GM19351 (cell line): ENCODE data around the gene SOBP.
"Not testable (repeated sequence)": the region's sequence is repeated elsewhere in the genome, so short reads cannot be mapped to it uniquely, and the experiment has no call there.

Experiments used
- ATAC-seq: cut with Tn5 transposase; IDR thresholded peaks from one replicate; pipeline ENCODE4 v1.9.1; 2021; ENCODE audit warnings: mild to moderate bottlenecking, moderate library complexity; ENCODE audit not compliant: unreplicated experiment

Gene SOBP

DNA sequence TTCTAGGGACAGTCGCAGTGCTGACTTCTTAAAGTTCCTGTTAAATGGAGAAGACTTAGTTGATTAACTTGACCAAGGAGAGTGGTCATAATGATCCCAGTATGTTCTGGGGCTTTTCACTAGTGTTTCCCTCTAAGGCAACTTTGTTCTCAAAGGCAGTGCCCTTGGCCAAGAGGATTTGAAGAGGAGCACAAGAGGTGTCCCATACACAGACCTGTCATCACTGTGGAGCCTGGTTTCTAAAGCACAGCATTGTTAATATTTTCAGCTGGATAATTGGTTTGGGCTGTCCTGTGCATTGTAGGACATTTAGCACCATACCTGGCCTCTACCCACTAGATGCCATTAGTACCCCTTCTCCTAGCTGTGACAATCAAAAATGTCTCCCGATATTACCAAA, 30.8 kb downstream of the SOBP start:
- not testable (repeated sequence) for ATAC-seq

DNA sequence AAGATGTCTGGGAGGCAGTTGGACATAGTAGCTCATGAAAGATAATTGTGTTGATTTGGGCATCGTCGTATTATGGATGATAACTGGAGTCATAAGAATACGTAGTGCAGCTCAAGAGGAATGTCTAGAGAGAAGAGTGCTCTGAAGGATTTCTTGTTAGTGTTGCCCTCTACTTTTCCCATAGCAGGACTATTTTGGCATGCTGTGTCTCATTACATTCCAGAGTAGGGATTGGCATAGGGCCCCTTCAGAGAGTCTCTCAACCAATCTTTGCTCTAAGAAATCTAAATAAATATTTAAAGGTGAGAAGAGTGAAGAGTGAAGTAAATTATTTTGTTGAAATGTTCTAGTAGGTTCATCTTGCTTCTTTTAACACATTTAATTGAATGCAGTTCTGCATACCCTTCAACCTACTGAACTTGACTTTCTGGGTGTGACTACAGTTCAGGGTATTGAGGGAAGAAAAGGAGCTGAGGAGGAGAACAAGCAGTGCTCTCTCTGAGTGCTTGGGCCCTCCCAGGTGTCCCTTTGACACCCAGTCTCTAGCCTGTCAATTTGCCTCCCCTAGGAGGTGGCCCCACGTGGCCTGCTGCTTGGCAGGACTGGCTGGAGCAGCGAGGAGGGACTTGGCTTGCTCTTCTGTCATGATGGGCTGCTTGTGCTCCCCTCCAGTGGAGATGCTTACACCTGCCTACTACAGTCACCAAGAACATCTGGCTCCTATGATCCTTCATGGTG, 33.3 kb downstream of the SOBP start:
- no peak for ATAC-seq

DNA sequence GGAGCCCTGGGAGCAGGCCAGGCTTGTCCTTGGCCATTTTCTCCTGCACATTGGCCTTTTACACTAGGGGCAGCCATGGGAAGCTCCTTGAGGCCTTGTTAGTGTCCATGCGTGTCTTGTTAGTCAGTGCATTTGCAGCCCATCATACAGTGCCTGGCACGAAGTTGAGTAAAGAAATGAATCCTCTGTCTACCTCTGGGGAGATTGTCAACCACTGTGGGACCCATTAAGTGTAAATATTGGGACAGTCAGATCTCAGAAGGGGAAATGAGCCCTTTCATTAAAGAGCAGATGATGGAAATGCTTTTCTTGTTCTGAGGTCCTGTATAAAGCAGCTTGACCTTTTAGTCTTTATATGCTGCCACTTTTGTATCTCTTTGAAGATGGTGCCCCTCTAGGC, 33.9 kb downstream of the SOBP start:
- ATAC-seq: no peak

DNA sequence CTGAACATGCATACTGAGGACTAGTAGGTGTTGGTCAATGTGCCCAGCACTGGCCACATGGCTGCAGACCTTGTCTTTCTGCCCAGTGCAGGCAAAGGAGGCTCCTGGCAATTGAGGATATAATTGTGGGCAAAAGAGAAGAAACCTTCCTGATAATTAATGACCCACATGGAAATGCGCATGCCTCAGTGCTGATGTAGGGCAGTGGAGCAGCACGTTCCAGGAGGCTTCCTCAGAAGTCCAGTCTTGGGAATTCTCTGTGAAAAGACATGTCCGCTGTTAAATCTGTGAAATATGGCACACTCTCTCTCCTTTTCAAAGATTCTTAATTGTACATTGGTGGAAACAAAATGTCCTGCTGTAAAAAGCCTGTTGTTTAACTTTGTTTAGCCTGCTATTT, 34.7 kb downstream of the SOBP start:
- no peak for ATAC-seq

DNA sequence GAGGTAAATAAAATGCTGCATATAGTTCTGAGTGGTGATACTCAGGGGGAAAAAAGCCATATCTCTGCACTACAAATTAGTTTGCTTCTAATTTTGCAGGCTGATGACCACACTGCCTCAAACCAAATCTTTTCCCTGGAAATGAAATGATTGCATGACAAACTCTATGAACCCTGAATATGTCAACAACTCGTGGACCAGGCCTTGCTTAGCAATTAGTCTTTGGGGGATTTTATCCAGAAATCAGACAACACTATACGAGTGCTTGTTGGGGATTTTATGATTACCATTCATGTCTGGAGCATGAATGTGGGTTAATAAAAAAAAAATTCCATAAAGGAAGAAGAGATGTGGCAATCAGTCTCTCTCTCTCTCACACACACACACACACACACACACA, 42.0 kb downstream of the SOBP start:
- no peak for ATAC-seq

DNA sequence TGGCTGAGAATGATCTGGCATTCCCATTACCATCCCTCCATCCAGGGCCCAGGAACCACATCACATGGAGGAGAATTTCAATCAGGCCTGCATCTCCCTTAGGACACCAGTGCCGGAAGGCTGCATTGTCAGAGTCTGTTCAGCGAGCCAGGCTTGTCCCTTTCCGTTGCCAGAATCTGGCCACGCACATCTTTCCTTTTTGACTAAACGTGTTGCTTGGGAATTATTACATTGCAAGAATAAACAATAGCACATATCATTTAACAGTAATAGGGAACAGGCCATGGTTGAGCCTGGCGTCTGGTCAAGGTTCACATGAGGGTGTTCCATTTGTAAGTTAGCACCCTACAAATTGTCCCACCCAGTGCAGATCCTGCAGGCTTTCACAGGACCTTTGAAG, 42.8 kb downstream of the SOBP start:
- ATAC-seq: no peak

DNA sequence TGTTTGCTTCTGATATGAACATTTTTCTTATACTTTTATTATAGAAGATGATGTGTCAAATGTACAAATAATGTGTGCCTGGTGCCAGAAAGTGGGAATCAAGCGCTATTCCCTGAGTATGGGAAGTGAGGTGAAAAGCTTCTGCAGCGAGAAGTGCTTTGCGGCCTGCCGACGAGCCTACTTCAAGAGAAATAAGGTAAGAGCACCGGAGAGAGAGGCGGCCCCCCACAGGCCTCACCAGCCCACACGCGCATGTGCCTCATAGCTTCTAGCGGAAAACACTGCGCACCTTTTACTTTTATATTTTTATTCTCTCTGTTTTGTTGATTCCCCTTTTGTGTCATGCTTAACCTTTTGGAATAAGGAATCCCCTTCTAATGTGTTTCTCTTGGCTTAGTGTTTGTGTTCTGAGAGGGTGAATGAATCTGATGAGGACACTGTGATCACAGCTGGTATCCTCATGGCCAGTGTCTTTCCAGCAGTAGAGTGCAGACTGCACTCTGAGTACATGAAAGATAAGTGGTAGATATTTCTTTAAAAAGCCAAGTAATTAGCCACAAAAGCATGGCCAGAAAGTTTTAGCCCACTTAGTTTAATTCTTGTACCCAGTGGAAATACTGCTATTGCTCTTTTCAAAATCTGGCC, 43.6 kb downstream of the SOBP start:
- no peak for ATAC-seq

DNA sequence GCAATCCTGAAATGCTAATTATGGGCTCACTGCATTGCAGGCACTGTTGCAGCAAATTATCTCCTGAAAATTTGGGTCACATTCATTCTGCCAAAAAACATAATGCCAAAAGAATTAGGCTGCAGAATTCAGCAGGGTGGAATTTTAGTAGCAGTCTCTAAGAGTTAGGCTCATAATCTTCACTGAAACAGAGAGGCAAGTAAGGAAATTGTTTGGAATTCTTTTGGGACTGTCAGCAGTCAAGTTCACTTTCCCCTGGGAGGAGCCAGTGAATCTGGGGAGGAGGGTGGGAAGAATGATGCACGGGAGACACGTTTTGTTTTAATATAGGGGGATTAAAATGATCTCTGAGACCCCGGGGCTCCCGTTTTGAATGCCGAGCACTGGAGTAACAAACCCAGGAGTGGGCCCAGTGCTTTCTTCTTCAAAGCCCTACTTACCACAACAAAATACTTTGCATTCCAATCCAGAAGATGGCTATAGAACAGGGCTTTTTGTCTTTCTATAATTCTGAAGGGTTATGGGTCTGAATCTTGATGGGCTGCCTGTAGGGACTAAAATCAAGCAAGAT, 44.7 kb downstream of the SOBP start:
- no peak for ATAC-seq

DNA sequence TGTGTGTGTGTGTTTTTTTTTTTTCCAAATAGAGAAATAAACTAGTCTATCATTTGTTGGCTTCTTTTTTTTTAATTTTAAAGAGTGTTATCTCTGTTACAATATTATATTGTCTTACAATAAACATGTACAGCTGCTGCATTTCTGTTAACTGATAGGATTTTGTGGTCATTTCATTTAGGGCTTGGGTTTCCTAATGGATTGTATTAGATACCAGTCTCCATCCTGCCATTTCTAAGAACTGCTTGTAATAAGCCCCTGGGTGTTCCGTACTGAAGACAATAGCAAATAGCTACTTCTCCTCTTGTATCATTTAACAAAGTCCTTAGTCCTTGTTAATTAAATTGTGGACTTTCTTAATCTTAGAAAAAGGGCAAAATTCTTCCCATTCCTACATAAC, 45.7 kb downstream of the SOBP start:
- no peak for ATAC-seq

DNA sequence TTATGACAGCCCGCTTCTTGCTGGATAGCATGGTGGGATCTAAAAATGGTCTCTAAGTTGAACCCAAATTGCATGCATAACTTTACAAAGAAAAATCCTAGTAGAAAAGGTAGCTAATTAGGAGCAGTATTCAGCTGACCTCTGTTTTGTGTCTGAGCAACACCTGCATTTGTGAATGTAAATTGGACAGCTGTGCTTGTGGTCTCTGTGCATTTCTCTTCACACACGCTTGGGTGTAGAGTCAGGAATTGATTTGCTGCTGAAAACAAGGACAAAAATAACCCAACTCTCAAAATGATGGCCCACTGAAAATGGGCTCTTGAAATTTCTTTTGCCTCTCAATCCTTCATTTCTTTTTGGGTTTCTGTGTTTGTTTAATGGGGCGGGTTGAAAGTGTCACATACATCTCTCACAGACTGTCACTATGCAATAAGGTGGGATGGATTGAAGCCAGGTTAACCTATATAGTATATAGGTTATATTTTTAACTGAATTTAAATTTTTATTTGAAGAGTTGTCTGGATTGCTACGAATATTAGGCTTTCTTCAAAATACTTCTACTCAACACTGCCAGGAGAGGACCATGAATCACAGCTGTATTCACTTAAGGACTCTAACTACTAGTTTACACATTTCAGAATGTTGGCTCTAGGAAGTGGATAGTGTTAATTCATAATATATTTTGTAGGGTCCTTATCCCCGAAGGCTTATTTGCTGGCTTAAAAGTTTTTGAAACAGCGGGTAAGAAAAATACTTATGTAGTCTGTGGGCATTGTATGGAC, 46.5 kb downstream of the SOBP start:
- ATAC-seq: peak; percentile 56

DNA sequence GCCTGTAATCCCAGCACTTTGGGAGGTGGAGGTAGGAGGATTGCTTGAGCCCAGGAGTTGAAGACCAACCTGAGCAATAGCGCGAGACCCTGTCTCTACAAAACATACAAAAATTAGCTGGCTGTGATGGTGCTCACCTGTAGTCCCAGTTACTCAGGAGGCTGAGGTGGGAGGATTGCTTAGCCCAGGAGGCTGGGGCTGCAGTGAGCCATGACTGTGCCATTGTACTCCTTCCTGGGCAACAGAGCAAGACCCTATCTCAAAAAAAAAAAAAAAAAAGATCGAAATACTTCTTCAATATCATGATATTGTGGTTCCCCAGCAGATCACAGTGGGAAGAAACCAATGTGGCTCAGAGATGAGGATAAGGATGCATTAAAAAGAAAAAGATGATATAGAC, 47.6 kb downstream of the SOBP start:
- no peak for ATAC-seq

DNA sequence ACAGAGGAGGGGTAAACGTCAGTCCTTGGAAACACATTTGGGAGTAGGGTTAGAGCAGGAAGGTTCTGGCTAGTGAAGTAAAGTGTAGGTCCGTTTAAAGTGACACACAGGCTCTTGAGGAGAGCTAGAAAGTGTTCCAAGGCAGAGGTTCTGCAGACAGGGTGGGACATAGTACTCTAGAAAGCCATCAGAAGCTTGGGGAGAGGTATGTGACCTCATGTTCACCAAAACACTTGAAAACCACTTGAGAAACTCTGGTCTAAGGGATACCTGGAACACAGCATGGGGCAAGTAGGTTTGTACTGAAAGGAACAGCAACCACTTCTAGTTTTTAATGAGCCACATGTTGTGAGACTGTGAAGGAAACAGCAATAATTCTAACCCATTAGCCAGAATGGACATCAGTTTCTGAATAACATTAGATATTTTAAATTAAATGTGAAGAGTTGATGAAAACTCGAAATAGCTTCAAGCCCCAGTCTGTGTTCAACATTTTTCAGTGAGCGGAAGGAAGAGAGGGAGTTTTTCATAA, 49.0 kb downstream of the SOBP start:
- no peak for ATAC-seq

DNA sequence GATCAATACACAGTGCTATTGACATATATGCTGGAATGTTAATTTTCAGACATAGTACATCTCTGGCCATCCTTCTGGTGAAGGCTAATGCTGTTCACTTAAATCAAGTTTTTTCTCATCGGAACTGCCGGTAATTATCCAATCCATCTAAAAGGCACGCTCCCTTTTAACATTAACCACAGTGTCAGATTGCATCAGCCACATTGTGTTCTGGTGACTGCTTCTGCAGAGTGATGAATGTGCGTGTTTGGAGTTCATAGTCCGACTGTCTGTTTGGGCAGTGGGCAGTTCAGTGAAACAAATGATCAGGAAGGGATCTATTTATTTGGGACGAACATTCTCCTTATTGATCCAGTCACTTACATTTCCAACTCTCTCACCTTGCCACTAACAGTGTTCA, 49.5 kb downstream of the SOBP start:
- ATAC-seq: no peak

DNA sequence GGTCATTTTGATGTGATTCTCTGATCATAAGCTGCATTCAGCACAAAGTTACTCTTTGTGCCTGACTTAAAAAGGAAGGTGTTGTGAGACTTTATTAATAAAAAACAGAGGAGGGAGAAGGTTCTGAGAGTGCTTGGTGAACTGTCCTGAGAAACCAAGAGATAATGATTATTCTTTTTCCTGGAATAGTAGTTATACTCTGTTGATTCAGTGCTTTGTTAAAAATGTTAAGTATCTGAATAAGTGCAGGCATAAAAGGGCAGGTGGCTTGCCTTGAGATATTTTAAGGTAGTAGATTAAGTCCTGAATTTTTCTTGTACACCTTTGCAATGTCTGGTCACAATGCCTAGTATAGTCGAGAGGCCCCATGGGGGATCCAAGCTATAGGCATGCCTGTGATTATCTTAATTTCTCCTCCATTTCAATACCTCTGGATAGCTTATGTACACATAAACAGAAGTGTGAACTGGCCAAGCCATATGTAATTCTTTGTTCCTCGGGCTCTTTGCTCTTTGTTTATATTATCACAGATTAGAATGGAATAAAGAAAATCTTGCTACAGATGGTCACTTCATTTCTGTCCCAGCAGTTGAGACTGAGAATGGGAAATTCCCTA, 50.0 kb downstream of the SOBP start:
- no peak for ATAC-seq

DNA sequence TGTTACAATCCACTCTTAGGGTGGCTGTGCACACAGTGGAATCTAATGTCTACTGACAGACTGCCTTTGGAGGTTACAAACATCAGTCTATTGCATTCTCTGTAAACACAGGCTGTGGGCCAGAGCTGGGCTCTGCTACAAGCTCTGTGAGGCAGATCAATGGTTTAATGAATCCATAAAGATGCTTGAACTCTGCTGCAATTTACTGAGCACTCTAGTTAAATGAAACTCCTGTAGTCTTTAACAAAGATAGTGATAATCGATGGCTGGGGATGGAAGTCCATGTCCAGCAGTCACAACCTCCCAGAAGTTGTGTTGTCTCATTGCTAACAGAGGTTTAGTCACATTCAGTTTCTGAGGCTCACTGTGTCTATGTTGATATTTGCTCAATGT, 50.5 kb downstream of the SOBP start:
- no peak for ATAC-seq

DNA sequence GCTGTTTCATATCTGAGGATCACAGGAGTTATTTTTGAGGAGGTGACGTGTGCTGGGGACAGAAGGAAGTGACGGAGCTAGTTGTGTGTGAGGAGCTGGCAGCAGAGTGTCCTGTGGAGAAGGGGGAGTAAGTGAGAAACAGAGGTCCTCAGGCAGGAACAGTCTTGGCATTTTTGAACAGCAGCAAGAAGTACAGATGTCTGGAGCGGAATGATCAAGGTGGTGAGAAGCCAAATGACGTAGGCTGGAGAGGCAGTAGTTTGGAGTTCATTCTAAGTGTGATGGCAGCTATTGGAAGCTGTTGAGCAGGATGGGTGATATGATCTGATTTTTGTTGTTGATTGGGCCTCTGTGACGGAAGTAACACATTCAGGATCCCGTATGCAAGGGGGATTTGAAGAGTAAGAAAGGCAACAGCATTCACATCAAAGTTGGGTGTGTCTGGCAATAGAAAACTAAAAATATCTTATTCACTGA, 52.3 kb downstream of the SOBP start:
- no peak for ATAC-seq

DNA sequence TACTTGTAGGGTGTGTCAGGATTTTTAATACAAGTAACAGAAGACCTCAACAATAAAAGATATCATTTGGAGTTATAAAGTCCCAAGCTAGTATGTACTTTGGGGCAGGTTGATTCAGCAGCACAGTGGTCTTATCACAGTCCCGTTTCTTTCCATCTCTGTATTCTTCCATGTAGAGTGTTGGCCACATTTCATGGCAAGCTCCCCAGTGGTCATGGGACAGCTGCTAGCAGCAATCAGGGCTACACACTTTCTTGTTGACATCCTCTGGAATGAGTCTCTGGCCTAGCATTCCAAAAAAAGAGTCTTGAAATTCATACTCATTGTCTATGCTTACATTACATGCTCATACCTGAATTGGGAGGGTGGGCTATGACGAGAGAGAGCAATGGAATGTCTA, 53.2 kb downstream of the SOBP start:
- ATAC-seq: no peak

DNA sequence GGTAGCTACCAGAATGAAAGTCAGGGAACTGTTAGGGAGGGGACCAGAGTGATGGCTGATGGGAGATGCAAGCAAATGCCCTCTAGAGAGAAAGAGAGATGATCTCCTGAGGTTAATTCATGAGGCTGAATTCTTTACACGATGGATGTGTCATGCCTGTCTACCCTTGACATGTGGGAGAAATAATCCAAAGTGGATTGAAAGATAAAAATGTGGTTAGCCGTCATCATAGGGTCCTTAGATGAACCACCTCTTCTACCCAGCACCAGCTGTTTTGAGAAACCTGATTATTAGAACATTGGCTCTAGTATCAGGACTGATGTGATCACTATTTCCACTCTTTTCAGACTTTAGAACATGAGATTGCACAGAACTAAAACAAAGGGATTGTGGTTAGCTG, 53.6 kb downstream of the SOBP start:
- ATAC-seq: no peak

DNA sequence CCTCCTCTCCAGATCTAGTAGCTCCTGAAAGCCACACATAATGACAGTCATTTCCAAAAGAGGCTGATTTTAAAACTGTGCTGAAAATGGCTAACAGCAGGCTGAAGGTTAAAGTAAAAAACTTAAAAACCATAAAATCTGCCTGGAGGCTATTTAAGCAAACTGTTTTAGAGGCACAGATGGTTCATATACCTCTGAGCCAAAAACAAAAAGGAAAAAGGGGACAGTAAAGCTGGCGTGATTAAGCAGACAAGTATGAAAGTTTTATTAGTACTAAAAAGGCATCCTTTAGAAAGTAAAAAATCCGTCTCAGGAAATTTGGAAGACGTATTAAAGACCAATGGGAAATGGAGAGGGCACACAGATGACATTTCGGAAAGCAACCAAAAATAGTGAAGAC, 55.8 kb downstream of the SOBP start:
- ATAC-seq: no peak

DNA sequence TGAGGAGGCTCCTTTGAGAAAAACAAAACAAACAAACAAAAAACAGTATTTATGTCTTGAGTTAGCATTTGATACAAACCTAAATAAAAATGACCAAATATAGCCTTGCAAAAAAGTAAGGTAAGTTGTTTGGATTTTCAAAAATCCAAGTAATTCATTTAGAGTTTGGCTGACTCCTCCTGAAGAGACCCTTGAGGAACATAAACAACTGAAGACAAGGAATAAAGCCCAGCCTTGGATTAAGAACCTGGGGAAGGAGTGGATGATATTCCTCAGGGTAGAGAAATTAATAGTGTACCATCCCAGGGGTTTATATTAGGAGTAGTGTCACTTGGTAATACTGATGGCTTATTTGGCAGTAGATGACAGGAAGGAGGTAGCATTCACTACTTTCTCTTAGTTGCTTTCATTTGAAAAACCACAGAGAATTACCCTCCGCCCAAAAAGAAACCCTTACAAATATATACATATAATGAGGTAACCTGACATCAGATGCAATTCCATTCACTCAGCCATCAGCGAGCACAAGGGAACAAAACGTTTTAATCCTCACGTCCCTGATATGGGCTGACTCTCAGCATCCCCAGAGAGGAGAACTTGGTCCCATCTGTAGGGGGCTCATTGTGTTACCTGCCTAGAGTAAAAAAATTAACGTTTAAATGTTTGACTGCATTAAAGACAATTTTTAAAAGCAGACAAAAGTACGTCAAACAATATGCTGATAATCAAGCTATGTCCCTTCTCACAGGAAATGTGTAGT, 57.0 kb downstream of the SOBP start:
- no peak for ATAC-seq
